DND-41 (cell line): ENCODE data around the gene ZNF277.
A peak's percentile ranks its signal among the peaks of the same experiment; 100 is the strongest.

ENCODE experiments used
- ATAC-seq: fragments of 200-7000 bp; cut with Tn5 transposase; 3 replicates; pipeline ENCODE4 v1.9.1; 2021; ENCODE audit warnings: low read depth; ENCODE audit not compliant: insufficient read depth
- DNase-seq: peaks from one replicate; pipeline ENCODE4 v3.0.0-alpha.2; 2020
- H2AFZ ChIP-seq: 2 replicates; pipeline ENCODE4 v1.6.0; 2012; ENCODE audit warnings: low read depth, low read length
- H3K27ac ChIP-seq: 2 replicates; pipeline ENCODE4 v1.5.1; 2012; ENCODE audit warnings: low read length, inconsistent platforms
- H3K27me3 ChIP-seq: fragments of 200-600 bp; sonication (generic); 2 replicates; pipeline ENCODE4 v1.6.0; 2012; ENCODE audit warnings: low read length, mild to moderate bottlenecking, inconsistent platforms; ENCODE audit not compliant: insufficient read depth, poor library complexity
- H3K36me3 ChIP-seq: 2 replicates; pipeline ENCODE4 v1.5.1; 2012; ENCODE audit warnings: low read length, inconsistent platforms; ENCODE audit not compliant: insufficient read depth
- H3K4me1 ChIP-seq: 2 replicates; pipeline ENCODE4 v1.5.1; 2012; ENCODE audit warnings: mild to moderate bottlenecking, low read length; ENCODE audit not compliant: insufficient read depth
- H3K4me2 ChIP-seq: 2 replicates; pipeline ENCODE4 v1.6.0; 2012; ENCODE audit warnings: mild to moderate bottlenecking, moderate library complexity, low read length, inconsistent platforms; ENCODE audit not compliant: insufficient read depth
- H3K4me3 ChIP-seq, 2 experiments: fragments of 200-600 bp in 1 of 2; shearing (Covaris generic) in 1 of 2; 2 replicates each; pipeline ENCODE4 v1.5.1; 2012 to 2016; ENCODE audit warnings: inconsistent platforms in 2 of 2, low read length in 2 of 2, mild to moderate bottlenecking in 2 of 2, low read depth in 1 of 2, moderate library complexity in 1 of 2
- H3K79me2 ChIP-seq: 2 replicates; pipeline ENCODE4 v1.6.0; 2012; ENCODE audit warnings: low read length, inconsistent platforms; ENCODE audit not compliant: insufficient read depth
- H3K9ac ChIP-seq: 2 replicates; pipeline ENCODE4 v1.6.0; 2012; ENCODE audit warnings: low read depth, mild to moderate bottlenecking, inconsistent platforms, low read length, moderate library complexity
- H3K9me3 ChIP-seq: 2 replicates; pipeline ENCODE4 v1.5.1; 2012; ENCODE audit warnings: low read length, moderate library complexity, mild to moderate bottlenecking, inconsistent platforms; ENCODE audit not compliant: insufficient read depth, severe bottlenecking
- H4K20me1 ChIP-seq: 2 replicates; pipeline ENCODE4 v1.6.0; 2012; ENCODE audit warnings: low read length; ENCODE audit not compliant: insufficient read depth
- EZH2 ChIP-seq: IDR thresholded peaks from 3 replicates; pipeline ENCODE4 v1.6.1; 2012; ENCODE audit warnings: borderline replicate concordance, low read depth, mild to moderate bottlenecking, moderate library complexity, low read length, inconsistent platforms; ENCODE audit not compliant: severe bottlenecking
- TF ChIP-seq, protein P1 (sequence below): IDR thresholded peaks from 2 replicates; pipeline ENCODE4 v1.5.1; 2012; ENCODE audit warnings: borderline replicate concordance, low read length, moderate library complexity, mild to moderate bottlenecking; ENCODE audit not compliant: poor library complexity, severe bottlenecking; ENCODE audit errors: extremely low read depth

ZNF277 gene

GRCh38 chr7:112201411-112201810, 5.1 kb upstream of the ZNF277 start:
- Histone ChIP-seq H3K4me3 (no peak overlapping the region), H3K27me3 (peaks cover 22% of the 10 kb centered on the region), H3K9me3 (no peaks in the 10 kb centered on the region), H3K36me3 (no peaks in the 10 kb centered on the region), H4K20me1 (no peaks in the 10 kb centered on the region), H2AFZ (no peak overlapping the region), H3K9ac (no peak overlapping the region), H3K4me2 (no peak overlapping the region), H3K4me1 (peaks cover 29% of the 10 kb centered on the region), H3K79me2 (no peaks in the 10 kb centered on the region), H3K27ac (no peak overlapping the region)
- no peak for TF ChIP-seq EZH2
- TF ChIP-seq, protein P1, sequence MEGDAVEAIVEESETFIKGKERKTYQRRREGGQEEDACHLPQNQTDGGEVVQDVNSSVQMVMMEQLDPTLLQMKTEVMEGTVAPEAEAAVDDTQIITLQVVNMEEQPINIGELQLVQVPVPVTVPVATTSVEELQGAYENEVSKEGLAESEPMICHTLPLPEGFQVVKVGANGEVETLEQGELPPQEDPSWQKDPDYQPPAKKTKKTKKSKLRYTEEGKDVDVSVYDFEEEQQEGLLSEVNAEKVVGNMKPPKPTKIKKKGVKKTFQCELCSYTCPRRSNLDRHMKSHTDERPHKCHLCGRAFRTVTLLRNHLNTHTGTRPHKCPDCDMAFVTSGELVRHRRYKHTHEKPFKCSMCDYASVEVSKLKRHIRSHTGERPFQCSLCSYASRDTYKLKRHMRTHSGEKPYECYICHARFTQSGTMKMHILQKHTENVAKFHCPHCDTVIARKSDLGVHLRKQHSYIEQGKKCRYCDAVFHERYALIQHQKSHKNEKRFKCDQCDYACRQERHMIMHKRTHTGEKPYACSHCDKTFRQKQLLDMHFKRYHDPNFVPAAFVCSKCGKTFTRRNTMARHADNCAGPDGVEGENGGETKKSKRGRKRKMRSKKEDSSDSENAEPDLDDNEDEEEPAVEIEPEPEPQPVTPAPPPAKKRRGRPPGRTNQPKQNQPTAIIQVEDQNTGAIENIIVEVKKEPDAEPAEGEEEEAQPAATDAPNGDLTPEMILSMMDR: no peak
- no peak for ATAC-seq
- DNase-seq: no peak

DNA sequence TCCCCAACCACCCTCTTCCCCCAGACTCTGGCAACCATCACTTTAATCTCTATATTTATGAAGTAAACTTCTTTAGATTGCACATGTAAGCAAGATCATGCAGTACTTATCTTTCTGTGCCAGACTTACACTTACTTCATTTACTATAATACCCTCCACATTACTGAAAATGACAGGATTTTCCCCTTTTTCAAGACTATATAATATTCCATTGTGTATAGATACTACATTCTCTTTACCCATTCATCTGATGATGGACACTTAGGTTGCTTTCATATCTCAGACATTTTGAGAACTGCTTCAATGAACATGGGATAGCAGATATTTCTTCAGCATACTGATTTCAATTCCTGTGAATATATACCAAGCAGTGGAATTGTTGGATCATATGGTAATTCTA, 4.7 kb upstream of the ZNF277 start:
- Histone ChIP-seq H3K27me3 (peaks cover 22% of the 10 kb centered on the region), H2AFZ (no peak overlapping the region), H3K79me2 (peaks cover 3% of the 10 kb centered on the region), H3K27ac (no peak overlapping the region), H3K4me1 (peaks cover 29% of the 10 kb centered on the region), H4K20me1 (no peaks in the 10 kb centered on the region), H3K36me3 (peaks cover 3% of the 10 kb centered on the region; the same call in 1 of the 2 replicates), H3K9me3 (no peaks in the 10 kb centered on the region), H3K9ac (no peak overlapping the region), H3K4me3 (no peak overlapping the region), H3K4me2 (no peak overlapping the region)
- TF ChIP-seq EZH2: no peak
- TF ChIP-seq, protein P1: no peak
- ATAC-seq (no peak), DNase-seq (no peak)

DNA sequence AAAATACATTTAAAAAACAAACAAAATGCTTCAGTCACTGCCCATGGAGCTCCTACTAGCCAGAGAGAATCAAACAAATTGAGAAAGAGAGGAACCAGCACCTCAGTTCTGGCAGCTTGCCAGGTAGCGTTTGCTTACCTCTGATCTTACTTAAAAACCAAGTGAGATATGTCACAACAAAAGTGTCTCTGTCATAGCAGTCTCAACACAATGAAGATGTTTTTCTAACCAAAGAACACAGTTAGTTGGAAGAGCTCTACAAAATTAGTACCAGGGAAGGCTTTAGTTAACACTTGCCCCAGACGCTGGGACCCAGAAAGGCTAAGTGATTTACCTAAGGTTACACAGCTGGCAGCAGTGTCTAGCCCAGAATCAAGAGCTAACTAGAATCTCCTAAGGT, 3.7 kb upstream of the ZNF277 start:
- Histone ChIP-seq H3K4me1 (peaks cover 35% of the 10 kb centered on the region), H3K36me3 (peaks cover 4% of the 10 kb centered on the region; the same call in 1 of the 2 replicates), H3K4me2 (no peak overlapping the region), H4K20me1 (no peaks in the 10 kb centered on the region), H3K27ac (no peak overlapping the region), H3K27me3 (peaks cover 22% of the 10 kb centered on the region), H3K4me3 (no peak overlapping the region), H3K9ac (no peak overlapping the region), H2AFZ (no peak overlapping the region), H3K79me2 (peaks cover 13% of the 10 kb centered on the region), H3K9me3 (no peaks in the 10 kb centered on the region)
- DNase-seq: peak; percentile 16
- TF ChIP-seq, protein P1: no peak
- TF ChIP-seq EZH2: no peak
- ATAC-seq: no peak

- no peaks in the 10 kb centered on the region for H4K20me1 ChIP-seq
- peaks cover 38% of the 10 kb centered on the region for H3K4me1 ChIP-seq
- no peak overlapping the region for H3K9ac ChIP-seq
- peaks cover 18% of the 10 kb centered on the region for H3K79me2 ChIP-seq
- H3K36me3 ChIP-seq: peaks cover 4% of the 10 kb centered on the region; the same call in 1 of the 2 replicates
- H2AFZ ChIP-seq: no peak overlapping the region
- peak overlapping the region; percentile 100 for H3K4me2 ChIP-seq
- TF ChIP-seq, protein P1: no peak
- TF ChIP-seq EZH2: no peak
- ATAC-seq: no peak
- no peak overlapping the region for H3K27ac ChIP-seq
- peaks cover 22% of the 10 kb centered on the region for H3K27me3 ChIP-seq
- peak overlapping the region in 1 of 2 experiments; percentile 93; a peak in 1 of 4 replicates for H3K4me3 ChIP-seq
- DNase-seq: no peak
- no peaks in the 10 kb centered on the region for H3K9me3 ChIP-seq
Measured at GRCh38 chr7:112203365-112203739, 3.1 kb upstream of the ZNF277 start.
